HepG2 (cell line): ENCODE data around the gene TTLL10. TPM values are rescaled to one million over a fixed set of nuclear protein-coding genes. Genes with fewer than 3 reads are reported as not detected.

Source experiments
- ATAC-seq: fragments of 200-7000 bp; cut with Tn5 transposase; 3 replicates; pipeline ENCODE4 v1.9.1; 2020; ENCODE audit warnings: mild to moderate bottlenecking, moderate library complexity
- BruUV-seq: library from RNA; stranded (reverse); fragments of 400-500 nt; replicated peaks from 2 replicates; lab custom pipeline; 2021; lab: Mats Ljungman, UMichigan
- CTCF ChIA-PET: fragments of 300-600 bp; formaldehyde crosslinking; extraction: SDS; loops from one replicate; lab custom pipeline; 2021; ENCODE audit warnings: low total read pairs, inconsistent platforms, low intra/inter-chr PET ratio; lab: Yijun Ruan, JAX
- POLR2A ChIA-PET: fragments of 350-600 bp; sonication (Branson Sonifier 250); formaldehyde crosslinking; loops from one replicate; lab custom pipeline; 2020; ENCODE audit warnings: antibody characterized with exemption, inconsistent platforms; lab: Yijun Ruan, JAX
- DNase-seq: peaks from one replicate; pipeline ENCODE4 v3.0.0-alpha.2; 2015; ENCODE audit warnings: low spot score
- FAIRE-seq: peaks from 3 replicates; lab custom pipeline; 2011; peaks lifted over from hg19 to GRCh38; lab: Jason Lieb, UNC
- H2AFZ ChIP-seq: one replicate; pipeline ENCODE4 v1.6.1; 2011; ENCODE audit warnings: low read length, inconsistent platforms
- H3K27ac ChIP-seq: fragments of 300-600 bp; 3 replicates; pipeline ENCODE4 v1.8.0; 2011; ENCODE audit warnings: mixed run types, mild to moderate bottlenecking, mixed read lengths, low read length, inconsistent platforms; ENCODE audit not compliant: insufficient read depth; ENCODE audit errors: extremely low read length
- H3K27me3 ChIP-seq, 2 experiments: fragments of 200-600 bp in 1 of 2; 2 replicates in 1 of 2; 3 replicates in 1 of 2; pipeline versions ENCODE4 v1.6.0 to v1.8.0; 2011; ENCODE audit warnings: low read length in 2 of 2, mild to moderate bottlenecking in 2 of 2, moderate library complexity in 2 of 2, inconsistent platforms in 1 of 2; ENCODE audit not compliant: insufficient read depth in 2 of 2, control insufficient read depth in 1 of 2
- H3K36me3 ChIP-seq, 2 experiments: fragments of 200-600 bp in 1 of 2; replicated peaks in 1 of 2; 2 replicates in 1 of 2; 3 replicates in 1 of 2; pipeline versions ENCODE4 v1.5.1 to v1.8.0; 2011; ENCODE audit warnings: low read length in 2 of 2, inconsistent platforms in 1 of 2; ENCODE audit not compliant: insufficient read depth in 2 of 2, control insufficient read depth in 1 of 2
- H3K4me1 ChIP-seq: 2 replicates; pipeline ENCODE4 v1.5.1; 2012; ENCODE audit warnings: low read length, inconsistent platforms; ENCODE audit not compliant: insufficient read depth
- H3K4me2 ChIP-seq: 2 replicates; pipeline ENCODE4 v1.6.0; 2011; ENCODE audit warnings: low read depth, low read length, inconsistent platforms
- H3K4me3 ChIP-seq, 3 experiments: fragments of 200-600 bp in 1 of 3; sonication (generic), shearing (Covaris generic) in 1 of 3; replicated peaks in 1 of 3; 2 replicates each; pipeline ENCODE4 v1.5.1; 2011 to 2016; ENCODE audit warnings: low read length in 3 of 3, inconsistent platforms in 2 of 3, low read depth in 2 of 3, mild to moderate bottlenecking in 2 of 3, control low read depth in 1 of 3, mixed read lengths in 1 of 3; ENCODE audit not compliant: insufficient read depth in 1 of 3
- H3K79me2 ChIP-seq: one replicate; pipeline ENCODE4 v1.6.1; 2011; ENCODE audit warnings: low read length, inconsistent platforms; ENCODE audit not compliant: insufficient read depth
- H3K9ac ChIP-seq: 2 replicates; pipeline ENCODE4 v1.6.0; 2011; ENCODE audit warnings: mild to moderate bottlenecking, low read depth, low read length, inconsistent platforms; ENCODE audit not compliant: insufficient read depth
- H3K9me3 ChIP-seq: 2 replicates; pipeline ENCODE4 v1.5.1; 2012; ENCODE audit warnings: mild to moderate bottlenecking, low read length
- H4K20me1 ChIP-seq: 2 replicates; pipeline ENCODE4 v1.6.0; 2011; ENCODE audit warnings: inconsistent platforms, mild to moderate bottlenecking, low read length, moderate library complexity; ENCODE audit not compliant: insufficient read depth
- AGO1 ChIP-seq: fragments of 200-400 bp; formaldehyde crosslinking; IDR thresholded peaks from 2 replicates; pipeline ENCODE4 v1.6.1; 2017; ENCODE audit warnings: mild to moderate bottlenecking, low read depth, low read length, moderate library complexity; ENCODE audit not compliant: poor library complexity, severe bottlenecking
- FOXP1 ChIP-seq, 2 experiments: fragments of 450-650 bp in 1 of 2; IDR thresholded peaks; 2 replicates each; pipeline ENCODE4 v1.6.1; 2017 to 2018; ENCODE audit warnings: antibody characterized with exemption in 1 of 2
- HNF4G ChIP-seq, 2 experiments: sonication (generic) in 1 of 2; formaldehyde crosslinking in 1 of 2; IDR thresholded peaks; 2 replicates each; pipeline versions ENCODE4 v1.4.0 to v1.6.1; 2011 to 2020; ENCODE audit warnings: borderline replicate concordance in 2 of 2, low read depth in 2 of 2, mild to moderate bottlenecking in 2 of 2, low read length in 1 of 2, missing genetic modification reagents in 1 of 2, moderate library complexity in 1 of 2
- KLF12 ChIP-seq: sonication (generic); formaldehyde crosslinking; IDR thresholded peaks from 2 replicates; pipeline ENCODE4 v1.4.0; 2020; ENCODE audit warnings: missing genetic modification reagents, borderline replicate concordance
- MBNL3 ChIP-seq: fragments of 250-450 bp; sonication (Bioruptor Pico); conservative IDR thresholded peaks from 2 replicates; pipeline ENCODE4 v1.8.0; 2022; ENCODE audit warnings: mild to moderate bottlenecking, inconsistent platforms
- NAIF1 ChIP-seq: sonication (generic); formaldehyde crosslinking; IDR thresholded peaks from 2 replicates; pipeline ENCODE4 v1.5.0; 2020; ENCODE audit warnings: mild to moderate bottlenecking, missing genetic modification reagents, borderline replicate concordance
- PAXIP1 ChIP-seq: sonication (generic); formaldehyde crosslinking; conservative IDR thresholded peaks from 2 replicates; pipeline ENCODE4 v1.4.0; 2020; ENCODE audit warnings: mild to moderate bottlenecking, missing genetic modification reagents, moderate library complexity
- SRY ChIP-seq: sonication (generic); formaldehyde crosslinking; IDR thresholded peaks from 2 replicates; pipeline ENCODE4 v1.8.0; 2022; ENCODE audit warnings: mild to moderate bottlenecking, missing genetic modification reagents
- ZBTB10 ChIP-seq: sonication (generic); formaldehyde crosslinking; IDR thresholded peaks from 2 replicates; pipeline ENCODE4 v1.4.0; 2020; ENCODE audit warnings: missing genetic modification reagents, borderline replicate concordance
- WGBS: methylation state at CpG from one replicate; pipeline ENCODE4 v1.1.6; 2017; ENCODE audit warnings: low lambda C conversion rate; 5-methylcytosine and 5-hydroxymethylcytosine counted together
- in situ Hi-C: cut with HindIII; loops from 2 replicates; pipeline ENCODE4 v1.10.0; 2017; ENCODE audit warnings: low pct_unique_long_range_greater_than_20kb; ENCODE audit not compliant: extremely low pct_ligation_motif_present
- intact Hi-C: fragments of 100-400 bp; cut with micrococcal nuclease; formaldehyde crosslinking; loops from one replicate; pipeline ENCODE4 v1.10.0; 2022; ENCODE audit not compliant: unreplicated experiment
- polyA plus RNA-seq, 8 experiments: library from polyadenylated mRNA; depleted of rRNA in 3 of 8; stranded (reverse) in 7 of 8; unstranded in 1 of 8; fragments of >200 nt; fragmentation: Illumina TruSeq in 4 of 8; extraction: Trizol in 4 of 8; gene quantifications; 2 replicates each; pipeline versions ENCODE4 v1.2.1 to v1.2.3, GENCODE V29; 2011 to 2016; ENCODE audit warnings: low read depth in 4 of 8, missing spikeins in 1 of 8, mixed read lengths in 1 of 8; ENCODE audit not compliant: insufficient read depth in 1 of 8
- total RNA-seq, 5 experiments: library from RNA; depleted of rRNA; stranded (reverse); fragments of >200 nt; fragmentation: Illumina TruSeq; extraction: Trizol; gene quantifications; 2 replicates each; pipeline ENCODE4 v1.2.3, GENCODE V29; 2016; ENCODE audit warnings: low read depth in 1 of 5

Gene TTLL10
- total and polyA plus RNA-seq, 2 of the 13 experiments (the other 11 are each of a cell fraction or from before 2014, with no cell fraction given): not detected

- TF ChIP-seq HNF4G (IDR thresholded peaks at IDR 0.05; ENCODE audit: borderline replicate concordance, low read depth, low read length) (no peak), HNF4G (CRISPR knock-in tag; IDR thresholded peaks at IDR 0.05; ENCODE audit: borderline replicate concordance, low read depth) (no peak), MBNL3 (CRISPR knock-in tag) (no peak), PAXIP1 (CRISPR knock-in tag) (no peak), KLF12 (no peak), FOXP1 (IDR thresholded peaks at IDR 0.05) (no peak), FOXP1 (CRISPR knock-in tag; IDR thresholded peaks at IDR 0.05) (no peak)
Measured at GRCh38 chr1:1242461-1243265, 69.0 kb downstream of the TTLL10 start (continued).

GRCh38 chr1:1243266-1243660, 69.6 kb downstream of the TTLL10 start:
- H3K4me3 ChIP-seq: no peak overlapping the region
- H3K4me1 ChIP-seq: peaks cover 37% of the 10 kb centered on the region
- ChIA-PET CTCF (no interaction called here), POLR2A (no interaction called here)
- no peak for TF ChIP-seq NAIF1 (CRISPR knock-in tag)
- no peak for TF ChIP-seq SRY (CRISPR knock-in tag)
- peak; percentile 8 for TF ChIP-seq AGO1
- no peak for TF ChIP-seq ZBTB10 (CRISPR knock-in tag)
- H3K27me3 ChIP-seq: no peaks in the 10 kb centered on the region
- DNase-seq: no peak
- H3K79me2 ChIP-seq: no peaks in the 10 kb centered on the region
- no peak overlapping the region for H3K27ac ChIP-seq
- H3K9ac ChIP-seq: no peak overlapping the region
- in situ Hi-C loops (no loop called here), intact Hi-C loops (no loop called here)
- no peak overlapping the region for H3K4me2 ChIP-seq
- no TSS peak for BruUV-seq
- H3K36me3 ChIP-seq: no peaks in the 10 kb centered on the region
- ATAC-seq: no peak
- H3K9me3 ChIP-seq: no peaks in the 10 kb centered on the region
- H4K20me1 ChIP-seq: no peaks in the 10 kb centered on the region
- H2AFZ ChIP-seq: no peak overlapping the region
- 96% methylated on average over 5 of the region's 23 CpGs for WGBS
- FAIRE-seq: no peak
